ENCODE results near the gene NWD2.

Gene NWD2

GRCh38 chr4:37461801-37462200 is 217.3 kb downstream of the NWD2 start:
- no peak overlapping the region for H3K27ac ChIP-seq

GRCh38 chr4:37463033-37463856 is 218.7 kb downstream of the NWD2 start:
- TF ChIP-seq CTCF (conservative IDR thresholded peaks at IDR 0.05), result 0 out of 2 replicates have a peak, but pooled peaks have one; percentile 13
- peak overlapping the region; percentile 42 for H3K27ac ChIP-seq

More at GRCh38 chr4:37461801-37462200, 217.3 kb downstream of the NWD2 start:
- no peak for TF ChIP-seq CTCF (conservative IDR thresholded peaks at IDR 0.05)

- TF ChIP-seq CTCF (conservative IDR thresholded peaks at IDR 0.05), result no peak
- peak overlapping the region; percentile 42; the same call in 1 of the 2 replicates for H3K27ac ChIP-seq
Measured at GRCh38 chr4:37464373-37465128, 220.0 kb downstream of the NWD2 start.

GRCh38 chr4:37465296-37465695 is 220.8 kb downstream of the NWD2 start:
- no peak overlapping the region for H3K27ac ChIP-seq
- no peak for TF ChIP-seq CTCF (conservative IDR thresholded peaks at IDR 0.05)

- no peak for TF ChIP-seq CTCF (conservative IDR thresholded peaks at IDR 0.05)
Measured at GRCh38 chr4:37465845-37466244, 221.3 kb downstream of the NWD2 start.

GRCh38 chr4:37467223-37467622 is 222.7 kb downstream of the NWD2 start:
- H3K27ac ChIP-seq, result no peak overlapping the region
- TF ChIP-seq CTCF (conservative IDR thresholded peaks at IDR 0.05), result no peak

More at GRCh38 chr4:37465845-37466244, 221.3 kb downstream of the NWD2 start:
- H3K27ac ChIP-seq, result no peak overlapping the region

GRCh38 chr4:37467824-37468223 is 223.3 kb downstream of the NWD2 start:
- H3K27ac ChIP-seq, result no peak overlapping the region
- TF ChIP-seq CTCF (conservative IDR thresholded peaks at IDR 0.05), result no peak

All from VCaP (cell line).